ENCODE data around the gene SOX10.
"Not testable (repeated sequence)": the region's sequence is repeated elsewhere in the genome, so short reads cannot be mapped to it uniquely, and the experiment has no call there.

SOX10 gene

DNA sequence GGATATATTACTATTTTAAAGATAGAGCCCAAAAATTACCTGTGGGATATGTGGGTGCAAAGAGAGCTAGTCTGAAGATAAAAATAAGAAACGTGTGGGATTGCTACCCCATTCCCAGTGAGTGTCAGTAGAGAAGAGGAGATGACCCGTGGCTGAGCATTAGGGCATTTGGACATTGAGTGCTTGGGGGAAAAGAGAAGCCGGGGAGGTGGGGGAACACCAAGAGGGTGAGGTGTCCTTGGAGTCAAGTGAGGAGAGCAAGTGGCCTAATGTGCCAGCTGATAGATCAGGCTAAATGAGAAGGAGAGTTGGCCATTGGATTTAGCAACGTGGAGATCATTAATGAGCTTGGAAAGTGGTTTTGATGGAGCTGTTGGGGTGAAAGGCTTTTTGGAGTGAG is 29.7 kb downstream of the SOX10 start:
- DNase-seq (ENCODE audit: low read depth): peak; percentile 14
- no peak for TF ChIP-seq POLR2A (IDR thresholded peaks at IDR 0.05; ENCODE audit: extremely low read depth, insufficient read length)
- TF ChIP-seq, protein P1, sequence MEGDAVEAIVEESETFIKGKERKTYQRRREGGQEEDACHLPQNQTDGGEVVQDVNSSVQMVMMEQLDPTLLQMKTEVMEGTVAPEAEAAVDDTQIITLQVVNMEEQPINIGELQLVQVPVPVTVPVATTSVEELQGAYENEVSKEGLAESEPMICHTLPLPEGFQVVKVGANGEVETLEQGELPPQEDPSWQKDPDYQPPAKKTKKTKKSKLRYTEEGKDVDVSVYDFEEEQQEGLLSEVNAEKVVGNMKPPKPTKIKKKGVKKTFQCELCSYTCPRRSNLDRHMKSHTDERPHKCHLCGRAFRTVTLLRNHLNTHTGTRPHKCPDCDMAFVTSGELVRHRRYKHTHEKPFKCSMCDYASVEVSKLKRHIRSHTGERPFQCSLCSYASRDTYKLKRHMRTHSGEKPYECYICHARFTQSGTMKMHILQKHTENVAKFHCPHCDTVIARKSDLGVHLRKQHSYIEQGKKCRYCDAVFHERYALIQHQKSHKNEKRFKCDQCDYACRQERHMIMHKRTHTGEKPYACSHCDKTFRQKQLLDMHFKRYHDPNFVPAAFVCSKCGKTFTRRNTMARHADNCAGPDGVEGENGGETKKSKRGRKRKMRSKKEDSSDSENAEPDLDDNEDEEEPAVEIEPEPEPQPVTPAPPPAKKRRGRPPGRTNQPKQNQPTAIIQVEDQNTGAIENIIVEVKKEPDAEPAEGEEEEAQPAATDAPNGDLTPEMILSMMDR (IDR thresholded peaks at IDR 0.05; ENCODE audit: low read depth, low read length): no peak
- TF ChIP-seq MYC (IDR thresholded peaks at IDR 0.05; ENCODE audit: low read depth, low read length): no peak
- TF ChIP-seq, protein P2, sequence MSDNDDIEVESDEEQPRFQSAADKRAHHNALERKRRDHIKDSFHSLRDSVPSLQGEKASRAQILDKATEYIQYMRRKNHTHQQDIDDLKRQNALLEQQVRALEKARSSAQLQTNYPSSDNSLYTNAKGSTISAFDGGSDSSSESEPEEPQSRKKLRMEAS (IDR thresholded peaks at IDR 0.05; ENCODE audit: low read depth, low read length): no peak
- H3K4me3 ChIP-seq (ENCODE audit: low read depth, low read length): peak overlapping the region; percentile 94

DNA sequence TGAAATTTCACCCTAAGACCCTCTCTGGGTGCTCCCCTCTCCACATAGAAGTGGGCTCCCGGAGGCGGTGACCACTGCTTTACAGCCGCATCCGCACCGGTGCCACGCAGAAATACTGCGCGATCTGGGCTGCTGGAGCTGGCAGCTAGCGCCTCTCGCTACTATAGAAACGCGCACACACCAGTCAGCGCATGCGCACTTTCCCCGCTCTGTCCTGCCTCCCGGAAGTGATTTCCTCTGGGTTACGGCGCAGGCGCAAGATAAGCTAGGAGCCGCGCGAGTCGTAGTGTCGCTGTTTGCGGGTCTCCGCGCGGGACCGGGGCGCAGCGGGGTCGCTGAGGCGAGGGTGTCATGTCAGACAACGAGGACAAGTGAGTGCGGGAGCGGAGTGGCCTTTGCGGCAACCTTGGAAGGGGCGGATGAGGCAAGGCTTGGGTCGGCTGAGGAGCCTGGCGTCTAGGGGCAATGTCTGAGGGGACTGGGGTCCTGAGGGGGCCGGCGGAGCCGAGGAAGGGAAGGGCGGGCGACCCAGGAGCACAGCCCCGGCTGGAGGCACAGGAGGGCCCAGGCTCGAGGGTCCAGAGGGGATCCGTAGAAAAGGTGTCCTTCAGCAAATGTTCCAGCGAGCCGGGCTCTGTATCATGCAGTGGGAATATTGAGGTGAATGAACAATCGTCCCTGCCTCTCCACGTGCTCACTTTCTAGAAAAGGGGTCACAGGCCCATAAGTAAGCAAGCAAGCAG is 30.7 kb downstream of the SOX10 start, which contains the start of the genes C22orf23 and POLR2F:
Gene C22orf23 (minus strand): TSS at position 165 of the 743 bp plus-strand sequence. CDS start 452 bp downstream, outside the sequence.
Gene POLR2F (plus strand): TSS at position 263 of the 743 bp plus-strand sequence. CDS start 89 bp downstream, at position 352.
- peak within 1 kb of the TSS; percentile 94 for H3K4me3 ChIP-seq (ENCODE audit: low read depth, low read length)
- 0 out of 2 replicates have a peak, but pooled peaks have one; percentile 15 for TF ChIP-seq MYC (IDR thresholded peaks at IDR 0.05; ENCODE audit: low read depth, low read length)
- TF ChIP-seq POLR2A (IDR thresholded peaks at IDR 0.05; ENCODE audit: extremely low read depth, insufficient read length): peak; percentile 67
- TF ChIP-seq, protein P2 (IDR thresholded peaks at IDR 0.05; ENCODE audit: low read depth, low read length): peak; percentile 51; the same call in 1 of the 2 replicates
- TF ChIP-seq, protein P1 (IDR thresholded peaks at IDR 0.05; ENCODE audit: low read depth, low read length): no peak
- peak; percentile 92 for DNase-seq (ENCODE audit: low read depth)

DNA sequence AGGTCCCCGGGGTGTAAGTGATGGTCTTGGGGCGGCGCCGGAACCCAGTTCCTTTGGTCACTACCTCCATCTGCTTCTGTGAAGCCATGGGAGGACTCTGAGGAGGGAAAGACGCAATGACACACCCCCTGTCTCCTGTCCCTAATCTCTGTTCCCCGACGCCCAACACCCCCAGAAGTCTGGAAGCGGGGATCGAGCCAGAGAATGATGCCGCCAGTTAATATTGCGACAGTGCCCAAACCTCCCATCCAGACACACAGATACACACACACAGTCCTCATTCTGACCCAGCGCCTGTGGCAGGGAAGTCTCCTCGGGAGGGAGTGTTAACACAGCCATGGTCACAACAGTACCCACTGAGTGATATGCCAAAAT is 31.3 kb downstream of the SOX10 start:
- no peak for DNase-seq (ENCODE audit: low read depth)
- TF ChIP-seq MYC (IDR thresholded peaks at IDR 0.05; ENCODE audit: low read depth, low read length): no peak
- TF ChIP-seq, protein P2 (IDR thresholded peaks at IDR 0.05; ENCODE audit: low read depth, low read length): no peak
- TF ChIP-seq, protein P1 (IDR thresholded peaks at IDR 0.05; ENCODE audit: low read depth, low read length): no peak
- no peak for TF ChIP-seq POLR2A (IDR thresholded peaks at IDR 0.05; ENCODE audit: extremely low read depth, insufficient read length)
- peak overlapping the region; percentile 94 for H3K4me3 ChIP-seq (ENCODE audit: low read depth, low read length)

DNA sequence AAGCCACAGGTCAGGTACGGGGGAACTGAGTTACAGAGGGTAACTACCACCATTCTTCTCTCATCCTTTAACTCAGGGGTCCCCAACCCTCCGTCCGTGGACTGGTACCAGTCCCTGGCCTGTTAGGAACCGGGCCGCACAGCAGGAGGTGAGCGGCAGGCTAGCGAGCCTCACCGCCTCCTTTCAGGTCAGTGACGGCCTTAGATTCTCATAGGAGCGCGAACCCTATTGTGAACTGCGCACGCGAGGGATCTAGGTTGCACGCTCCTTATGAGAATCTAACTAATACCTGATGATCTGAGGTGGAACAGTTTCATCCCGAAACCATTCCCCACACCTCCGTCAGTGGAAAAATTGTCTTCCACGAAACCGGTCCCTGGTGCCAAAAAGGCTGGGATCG is 31.7 kb downstream of the SOX10 start:
- DNase-seq (ENCODE audit: low read depth); H3K4me3 ChIP-seq (ENCODE audit: low read depth, low read length): not testable (repeated sequence)

DNA sequence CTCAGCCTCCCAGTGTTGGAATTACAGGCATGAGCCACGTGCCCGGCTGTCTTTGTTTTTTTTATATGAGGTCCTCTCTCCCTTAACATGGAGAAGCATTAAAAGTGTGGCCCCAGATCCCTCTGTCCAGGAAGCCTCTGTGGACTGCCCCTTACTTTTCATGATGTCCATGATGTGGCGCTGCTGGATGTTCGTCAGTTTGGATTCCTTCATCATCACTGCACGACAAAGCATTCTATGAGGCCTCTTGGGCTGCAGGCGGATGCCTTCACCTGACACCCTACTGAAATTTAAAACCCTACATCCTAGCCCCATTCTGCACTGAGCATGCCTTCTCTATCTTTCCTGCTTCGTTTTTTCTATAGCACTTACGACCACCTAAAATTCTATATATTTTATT is 33.0 kb downstream of the SOX10 start:
- TF ChIP-seq MYC (IDR thresholded peaks at IDR 0.05; ENCODE audit: low read depth, low read length) (no peak), POLR2A (IDR thresholded peaks at IDR 0.05; ENCODE audit: extremely low read depth, insufficient read length) (no peak)
- TF ChIP-seq, protein P1 (IDR thresholded peaks at IDR 0.05; ENCODE audit: low read depth, low read length): no peak
- TF ChIP-seq, protein P2 (IDR thresholded peaks at IDR 0.05; ENCODE audit: low read depth, low read length): no peak
- DNase-seq (ENCODE audit: low read depth): peak; percentile 33
- H3K4me3 ChIP-seq (ENCODE audit: low read depth, low read length): no peak overlapping the region

DNA sequence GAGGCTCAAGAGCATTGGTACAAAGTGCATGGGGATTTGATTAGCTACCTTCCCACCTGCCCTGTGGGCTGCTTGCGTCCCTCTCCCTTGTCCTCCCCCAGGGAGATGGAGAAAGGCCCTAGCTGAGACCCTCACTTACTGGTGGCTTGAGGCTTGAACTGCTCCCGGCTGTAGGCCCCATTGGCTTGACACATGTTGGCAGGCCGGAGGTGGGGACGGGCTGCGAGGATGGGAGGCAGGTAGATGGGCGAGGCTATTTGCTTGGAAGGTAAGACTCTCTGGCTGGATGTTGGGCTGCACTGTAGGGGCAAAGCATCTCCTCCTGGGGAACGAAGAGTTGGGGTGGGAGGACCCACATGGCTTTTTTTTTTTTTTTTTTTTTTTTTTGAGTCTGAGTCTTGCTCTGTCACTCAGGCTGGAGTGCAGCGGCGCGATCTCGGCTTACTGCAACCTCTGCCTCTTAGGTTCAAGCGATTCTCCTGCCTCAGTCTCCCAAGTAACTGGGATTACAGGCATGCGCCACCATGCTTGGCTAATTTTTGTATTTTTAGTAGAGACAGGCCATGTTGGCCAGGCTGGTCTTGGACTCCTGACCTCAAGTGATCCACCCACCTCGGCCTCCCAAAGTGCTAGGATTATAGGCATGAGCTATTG is 37.1 kb downstream of the SOX10 start:
- not testable (repeated sequence) for DNase-seq (ENCODE audit: low read depth); H3K4me3 ChIP-seq (ENCODE audit: low read depth, low read length)

DNA sequence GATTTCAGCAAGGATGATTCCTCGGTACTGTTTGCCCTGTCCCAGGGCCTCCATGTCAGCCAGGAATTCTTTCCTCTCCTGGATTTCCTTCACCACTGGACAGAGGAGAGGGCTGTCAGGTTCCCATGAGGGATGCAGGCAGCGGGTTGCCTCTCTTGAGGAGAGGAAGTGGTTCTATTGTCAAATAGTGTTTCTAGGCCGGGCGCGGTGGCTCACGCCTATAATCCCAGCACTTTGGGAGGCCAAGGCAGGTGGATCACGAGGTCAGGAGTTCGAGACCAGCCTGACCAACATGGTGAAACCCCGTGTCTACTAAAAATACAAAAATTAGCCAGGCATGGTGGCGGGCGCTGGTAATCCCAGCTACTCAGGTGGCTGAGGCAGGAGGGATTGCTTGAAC is 39.9 kb downstream of the SOX10 start:
- H3K4me3 ChIP-seq (ENCODE audit: low read depth, low read length); DNase-seq (ENCODE audit: low read depth): not testable (repeated sequence)
